ENCODE measurements around the gene HNF1B.

The HNF1B gene

GRCh38 chr17:37770631-37771518 lies 26.0 kb upstream of the HNF1B start:
- TF ChIP-seq CTCF (IDR thresholded peaks at IDR 0.05; ENCODE audit: low read length), result peak; percentile 69
- TF ChIP-seq EZH2phosphoT487 (IDR thresholded peaks at IDR 0.05; ENCODE audit: low read length), result no peak
- DNase-seq, result peak; percentile 37
- Histone ChIP-seq H3K9me3 (replicated peaks; ENCODE audit: insufficient read depth, low read length) (no peaks in the 10 kb centered on the region), H3K9me2 (replicated peaks; ENCODE audit: insufficient read depth, low read length) (no peaks in the 10 kb centered on the region), H4K20me1 (ENCODE audit: insufficient read depth, low read length) (no peaks in the 10 kb centered on the region), H3K4me3 (ENCODE audit: low read length) (no peak overlapping the region), H3K27ac (ENCODE audit: low read length) (no peak overlapping the region), H3K36me3 (replicated peaks; ENCODE audit: insufficient read depth, low read length) (no peaks in the 10 kb centered on the region), H3K4me2 (ENCODE audit: low read depth, low read length) (no peak overlapping the region), H3K9ac (ENCODE audit: low read length) (no peak overlapping the region), H3K4me1 (ENCODE audit: low read length) (peaks cover 39% of the 10 kb centered on the region), H3K79me2 (ENCODE audit: low read length) (no peaks in the 10 kb centered on the region), H3K27me3 (replicated peaks; ENCODE audit: insufficient read depth, low read length) (no peaks in the 10 kb centered on the region), H2AFZ (ENCODE audit: low read length) (no peak overlapping the region), H3F3A (ENCODE audit: insufficient read depth, low read length) (0 out of 2 replicates have a peak, but pooled peaks cover 11% of the 10 kb centered on the region)

GRCh38 chr17:37769050-37769449 lies 24.2 kb upstream of the HNF1B start:
- Histone ChIP-seq H3K4me1 (ENCODE audit: low read length) (peaks cover 39% of the 10 kb centered on the region), H3K4me3 (ENCODE audit: low read length) (no peak overlapping the region), H3K4me2 (ENCODE audit: low read depth, low read length) (no peak overlapping the region), H3F3A (ENCODE audit: insufficient read depth, low read length) (peaks cover 17% of the 10 kb centered on the region), H3K27ac (ENCODE audit: low read length) (no peak overlapping the region), H3K36me3 (replicated peaks; ENCODE audit: insufficient read depth, low read length) (no peaks in the 10 kb centered on the region), H4K20me1 (ENCODE audit: insufficient read depth, low read length) (no peaks in the 10 kb centered on the region), H2AFZ (ENCODE audit: low read length) (no peak overlapping the region), H3K9me2 (replicated peaks; ENCODE audit: insufficient read depth, low read length) (no peaks in the 10 kb centered on the region), H3K9me3 (replicated peaks; ENCODE audit: insufficient read depth, low read length) (no peaks in the 10 kb centered on the region), H3K27me3 (replicated peaks; ENCODE audit: insufficient read depth, low read length) (no peaks in the 10 kb centered on the region), H3K79me2 (ENCODE audit: low read length) (no peaks in the 10 kb centered on the region), H3K9ac (ENCODE audit: low read length) (no peak overlapping the region)
- TF ChIP-seq EZH2 (optimal IDR thresholded peaks at IDR 0.05; ENCODE audit: low read depth, low read length) (no peak), EZH2phosphoT487 (IDR thresholded peaks at IDR 0.05; ENCODE audit: low read length) (no peak), CTCF (IDR thresholded peaks at IDR 0.05; ENCODE audit: low read length) (no peak)
- no peak for DNase-seq

- no peak overlapping the region for H2AFZ ChIP-seq (ENCODE audit: low read length)
- no peak overlapping the region for H3K4me2 ChIP-seq (ENCODE audit: low read depth, low read length)
- peaks cover 39% of the 10 kb centered on the region for H3K4me1 ChIP-seq (ENCODE audit: low read length)
- no peaks in the 10 kb centered on the region for H3K36me3 ChIP-seq (replicated peaks; ENCODE audit: insufficient read depth, low read length)
- no peaks in the 10 kb centered on the region for H4K20me1 ChIP-seq (ENCODE audit: insufficient read depth, low read length)
- H3F3A ChIP-seq (ENCODE audit: insufficient read depth, low read length), result peaks cover 13% of the 10 kb centered on the region
- H3K9me3 ChIP-seq (replicated peaks; ENCODE audit: insufficient read depth, low read length), result no peaks in the 10 kb centered on the region
- no peak overlapping the region for H3K4me3 ChIP-seq (ENCODE audit: low read length)
- TF ChIP-seq CTCF (IDR thresholded peaks at IDR 0.05; ENCODE audit: low read length) (no peak), EZH2 (optimal IDR thresholded peaks at IDR 0.05; ENCODE audit: low read depth, low read length) (no peak), EZH2phosphoT487 (IDR thresholded peaks at IDR 0.05; ENCODE audit: low read length) (no peak)
- no peak for DNase-seq
- no peaks in the 10 kb centered on the region for H3K79me2 ChIP-seq (ENCODE audit: low read length)
- no peaks in the 10 kb centered on the region for H3K9me2 ChIP-seq (replicated peaks; ENCODE audit: insufficient read depth, low read length)
- no peak overlapping the region for H3K27ac ChIP-seq (ENCODE audit: low read length)
- no peak overlapping the region for H3K9ac ChIP-seq (ENCODE audit: low read length)
- H3K27me3 ChIP-seq (replicated peaks; ENCODE audit: insufficient read depth, low read length), result no peaks in the 10 kb centered on the region
These were observed 23.6 kb upstream of the HNF1B start for GRCh38 chr17:37768438-37768837.
